Activated gamma-delta T cell treated with Interleukin-2 at 50 U/mL for 16 hours (primary cell): Measurements from ENCODE around the gene POC1A.

Experiments
- DNase-seq: peaks from one replicate; pipeline ENCODE4 v3.0.0-alpha.2; 2020

The POC1A gene

DNA sequence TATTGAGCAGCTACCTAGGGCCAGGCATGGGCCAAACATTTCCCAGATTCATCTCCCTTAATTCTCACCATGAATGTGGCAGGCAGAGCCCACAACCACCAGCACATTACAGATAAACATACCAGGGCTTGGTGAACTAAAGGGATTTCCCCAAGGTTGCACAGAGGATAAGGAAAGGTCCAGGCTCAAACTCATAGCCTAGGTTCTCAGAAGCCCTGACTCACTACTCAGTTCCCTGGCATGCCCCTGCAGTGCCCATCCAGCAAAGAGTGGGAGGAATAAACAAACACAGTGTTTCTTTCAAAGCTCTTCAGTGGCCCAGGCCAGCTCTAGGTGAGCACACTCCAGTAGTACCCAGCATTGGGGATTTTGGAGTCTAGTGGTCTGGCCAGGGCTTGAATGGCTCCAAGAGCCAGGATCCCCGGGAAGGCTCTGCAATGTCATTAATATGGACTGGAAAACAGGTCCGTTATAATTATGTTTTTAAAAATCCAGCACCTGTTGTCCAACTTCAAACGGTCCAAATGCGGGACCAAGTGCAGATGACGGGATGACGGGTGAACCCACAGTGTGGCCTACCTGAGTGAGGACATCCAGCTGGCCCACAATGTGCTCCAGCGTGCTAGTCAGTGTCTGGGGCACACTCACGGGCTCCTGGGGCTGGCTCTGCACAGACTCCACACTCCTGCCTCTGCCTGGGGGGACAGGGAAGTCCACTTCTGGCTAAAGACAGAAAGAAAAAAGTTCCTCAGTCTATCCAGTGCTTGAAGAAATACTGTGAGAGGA, 58.0 kb downstream of the POC1A start:
- DNase-seq, result no peak

DNA sequence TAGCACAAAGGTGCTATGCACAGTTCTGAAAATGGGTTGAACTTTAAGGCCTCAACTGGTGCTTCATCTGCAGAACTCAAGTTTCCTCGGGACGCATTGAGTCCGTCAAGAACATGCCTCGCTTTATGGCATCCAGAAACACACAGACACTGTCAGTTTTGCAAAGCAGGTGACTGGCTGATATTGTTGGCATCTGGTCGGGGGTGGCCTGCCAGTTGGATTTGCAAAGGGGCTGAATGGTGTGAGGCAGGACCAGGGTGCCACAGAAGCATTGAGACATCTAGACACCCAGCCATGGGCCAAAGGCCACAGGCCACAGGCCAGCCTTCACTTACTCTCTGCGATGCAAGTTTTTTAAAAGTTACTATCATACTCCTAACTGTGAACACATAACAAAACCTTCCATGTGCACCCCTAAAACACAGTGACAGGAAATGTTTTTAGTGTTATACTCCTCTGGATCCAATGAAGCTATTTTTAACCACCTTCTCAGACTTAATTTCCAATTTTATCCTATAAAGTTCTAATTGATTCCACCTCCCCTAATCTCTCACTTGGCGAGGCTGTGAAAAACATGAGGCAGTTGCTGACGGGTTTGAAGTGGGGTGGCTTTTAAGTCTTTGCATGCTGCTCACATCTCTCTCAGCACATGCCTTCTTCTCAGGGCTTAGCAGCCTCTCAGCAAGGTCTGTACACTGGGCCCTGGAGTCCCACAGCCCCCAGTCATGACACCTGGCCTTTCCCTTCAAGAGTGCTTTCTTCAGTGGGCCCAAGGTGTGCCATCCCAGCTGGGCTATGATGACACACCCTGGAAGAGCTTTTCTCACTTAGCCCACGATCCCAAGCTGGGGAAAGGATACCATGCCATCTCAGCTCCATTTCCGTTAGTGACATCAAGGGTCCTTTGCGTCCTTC, 59.4 kb downstream of the POC1A start:
- no peak for DNase-seq

DNA sequence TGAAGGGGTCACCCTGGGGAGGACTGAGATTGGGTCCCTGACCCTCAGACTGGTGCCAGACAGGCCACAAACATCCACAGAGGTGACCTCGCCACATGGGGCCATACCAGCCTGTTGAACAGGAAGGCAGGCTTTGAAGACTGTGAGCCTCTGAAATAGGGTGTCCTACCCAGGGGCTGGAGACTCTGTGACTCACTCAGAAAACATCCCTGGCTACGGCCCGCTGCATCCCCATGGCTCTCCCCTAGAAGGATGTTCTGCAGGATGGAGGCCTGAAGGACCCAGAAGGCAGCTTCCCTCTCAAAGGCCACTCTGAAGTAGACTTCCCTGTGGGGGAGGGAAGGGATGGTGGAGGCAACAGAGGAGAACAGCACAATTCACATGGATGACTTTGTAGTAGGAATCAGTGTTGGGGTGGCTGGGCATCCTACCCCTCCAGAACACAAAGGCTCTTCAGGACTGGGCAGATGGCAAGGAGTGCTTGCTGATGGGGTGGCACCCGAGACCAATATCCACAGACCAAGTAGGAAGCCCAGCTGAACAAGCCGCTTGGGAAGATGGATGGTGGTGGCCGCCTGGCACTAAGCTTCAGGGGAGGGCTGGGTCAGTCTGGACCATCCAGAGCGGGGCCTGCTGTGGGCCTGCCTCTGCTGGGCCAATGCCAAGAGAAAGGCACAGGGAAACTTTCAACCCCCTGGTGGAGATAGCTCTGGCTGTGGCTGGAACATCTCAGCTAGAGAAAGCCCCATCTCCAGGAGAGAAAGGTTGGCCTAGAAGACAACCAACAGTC, 60.3 kb downstream of the POC1A start:
- DNase-seq, result no peak

DNA sequence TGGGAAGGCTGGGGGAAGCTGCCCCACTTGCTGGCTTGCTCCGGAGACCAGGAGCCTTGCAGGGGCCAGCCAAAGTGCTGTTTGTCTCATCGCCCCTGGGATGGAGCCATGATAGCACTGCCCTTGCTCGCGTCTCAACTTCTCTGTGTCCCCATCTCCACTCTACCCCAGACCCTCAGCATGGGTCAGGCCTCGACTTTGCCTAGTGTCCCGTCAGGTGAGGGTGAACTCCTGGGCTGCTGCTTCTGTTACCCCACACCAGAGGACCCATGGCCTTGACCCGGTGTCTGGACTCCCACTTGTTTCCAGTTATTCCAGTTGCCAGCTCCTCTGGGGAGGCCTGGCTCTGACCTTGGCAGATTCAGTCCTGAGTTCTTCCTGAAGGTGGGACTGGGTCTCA, 61.3 kb downstream of the POC1A start:
- DNase-seq, result no peak

DNA sequence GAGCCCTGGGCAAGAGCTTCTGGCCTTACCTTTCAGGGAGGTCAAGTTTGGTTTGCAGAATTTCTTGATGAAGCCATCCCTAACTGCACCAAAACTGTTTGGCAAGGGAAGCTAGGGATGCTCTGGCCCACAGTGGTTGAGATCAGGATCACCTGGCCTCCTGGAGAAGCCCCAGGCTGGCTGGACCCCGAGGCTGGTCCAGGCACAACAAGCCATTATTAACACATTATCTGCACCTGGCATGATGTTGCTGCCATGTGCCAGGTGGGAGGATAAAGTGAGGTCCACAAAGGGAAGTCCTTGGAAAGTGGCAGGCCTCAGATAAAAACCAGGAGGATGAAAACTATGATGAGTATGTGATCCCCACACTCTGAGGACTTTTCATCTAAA, 62.0 kb downstream of the POC1A start:
- no peak for DNase-seq

DNA sequence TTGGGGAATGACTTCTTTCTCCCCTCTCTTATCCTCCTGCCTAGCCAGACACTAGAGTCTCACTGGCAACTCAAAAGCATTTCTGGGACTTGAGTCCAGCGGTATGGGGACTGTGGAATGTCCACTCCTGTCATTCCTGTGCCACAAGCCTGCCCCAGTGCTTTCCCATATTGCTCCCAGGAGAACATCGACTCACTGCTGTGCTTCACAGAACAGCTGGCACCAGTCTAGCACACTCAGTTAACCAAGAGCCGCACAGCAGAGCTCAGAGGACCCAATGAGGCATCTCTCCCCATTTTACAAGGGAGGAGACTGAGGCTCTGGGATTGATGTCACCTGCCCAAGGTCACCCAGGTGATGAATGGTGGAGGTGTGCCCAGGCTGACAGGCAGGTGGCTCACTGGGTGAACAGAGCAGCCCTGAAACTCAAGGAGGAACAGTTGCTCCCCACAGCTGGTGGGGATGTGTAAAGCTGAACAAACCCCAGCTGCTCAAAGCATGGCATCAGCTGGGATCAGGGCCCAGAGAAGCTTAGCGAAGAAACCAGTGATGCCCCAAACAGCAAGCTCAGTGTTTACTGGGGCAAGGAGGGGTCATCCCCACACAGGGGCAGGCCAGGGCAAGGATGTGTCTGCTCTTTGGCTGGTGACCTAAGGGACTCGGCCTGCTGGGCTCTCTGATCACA, 62.5 kb downstream of the POC1A start:
- DNase-seq, result no peak

DNA sequence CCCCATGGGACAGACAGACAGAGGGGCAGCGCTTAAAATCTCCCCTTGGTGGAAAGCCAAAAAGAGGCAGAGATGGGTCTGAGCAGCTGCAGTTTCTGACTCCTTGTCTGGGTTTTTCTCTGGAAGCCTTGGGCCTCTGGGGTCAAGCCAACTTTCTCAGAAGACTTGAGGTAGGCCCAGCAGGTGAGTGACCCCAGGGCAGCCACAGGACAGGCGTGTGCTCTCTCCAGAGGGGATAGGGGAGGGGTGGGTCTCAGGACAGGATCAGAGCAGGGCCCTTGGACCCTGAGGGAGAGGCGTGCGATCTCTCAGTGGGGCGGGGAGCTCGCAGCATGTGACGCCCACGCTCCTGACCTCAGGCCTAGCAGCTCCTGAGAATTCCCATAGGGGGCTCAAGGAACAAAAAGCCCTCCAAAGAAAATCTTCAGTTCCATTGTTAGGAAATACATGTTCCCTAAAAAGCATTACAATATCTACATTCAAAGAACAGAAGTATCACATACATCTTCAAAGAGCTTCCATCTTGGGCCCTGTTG, 63.2 kb downstream of the POC1A start:
- DNase-seq, result no peak

DNA sequence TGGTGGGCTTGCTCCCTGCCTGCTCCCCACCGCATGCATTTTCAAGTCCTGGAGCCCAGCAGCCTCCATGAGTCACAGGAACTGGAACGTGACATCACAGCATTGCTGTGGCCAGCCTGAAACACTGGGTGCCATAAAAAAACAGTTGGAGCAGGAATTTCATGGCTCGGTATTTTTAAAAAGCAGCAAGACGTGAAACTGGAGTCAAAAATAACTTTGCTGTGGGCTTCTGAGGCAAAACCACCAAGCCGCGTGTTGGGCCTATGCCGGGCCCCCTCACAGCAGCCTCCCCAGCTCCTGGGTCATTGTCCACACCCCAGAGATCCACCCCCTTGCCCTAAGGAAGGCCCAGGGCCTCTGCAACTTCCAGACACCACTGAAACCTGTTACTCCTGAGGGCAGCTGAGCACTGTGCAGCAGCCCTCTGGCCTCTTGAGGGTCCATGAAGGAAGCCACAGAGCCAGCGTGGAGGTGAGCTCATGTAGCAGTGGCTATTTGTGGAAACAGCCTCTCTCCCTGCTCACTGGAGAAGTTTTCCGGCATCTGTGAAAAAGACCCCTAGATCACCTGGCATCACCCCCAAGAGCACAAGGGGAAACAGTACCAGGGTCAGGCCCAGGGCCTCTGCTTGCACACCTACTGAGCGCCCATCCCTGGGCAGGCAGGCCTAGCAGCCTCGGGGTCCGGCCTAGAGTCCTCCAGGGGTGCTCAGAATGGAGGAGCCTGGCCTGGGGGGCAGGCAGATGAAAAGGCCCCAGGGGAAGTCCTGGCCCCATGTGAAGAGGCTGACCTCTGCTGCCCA, 63.9 kb downstream of the POC1A start:
- no peak for DNase-seq

DNA sequence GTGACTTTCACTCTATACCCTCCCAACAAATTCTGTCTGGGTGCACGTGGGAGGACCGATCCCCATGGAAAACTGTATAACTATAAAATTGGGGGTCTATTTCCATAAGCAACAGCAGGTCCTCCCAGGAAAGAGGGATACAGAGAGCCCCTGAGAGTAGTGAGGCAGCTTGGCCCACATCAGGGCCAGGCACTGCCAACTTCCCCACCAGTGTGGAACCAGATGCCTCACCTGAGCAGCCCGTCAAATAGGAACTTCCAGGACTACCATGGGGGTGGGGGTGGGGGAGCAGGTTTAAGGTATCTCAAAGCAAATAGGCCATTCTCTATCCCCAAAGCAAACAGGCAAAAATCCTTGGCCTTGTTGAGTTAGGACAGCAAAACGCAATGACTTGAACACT, 64.5 kb downstream of the POC1A start:
- DNase-seq, result no peak

DNA sequence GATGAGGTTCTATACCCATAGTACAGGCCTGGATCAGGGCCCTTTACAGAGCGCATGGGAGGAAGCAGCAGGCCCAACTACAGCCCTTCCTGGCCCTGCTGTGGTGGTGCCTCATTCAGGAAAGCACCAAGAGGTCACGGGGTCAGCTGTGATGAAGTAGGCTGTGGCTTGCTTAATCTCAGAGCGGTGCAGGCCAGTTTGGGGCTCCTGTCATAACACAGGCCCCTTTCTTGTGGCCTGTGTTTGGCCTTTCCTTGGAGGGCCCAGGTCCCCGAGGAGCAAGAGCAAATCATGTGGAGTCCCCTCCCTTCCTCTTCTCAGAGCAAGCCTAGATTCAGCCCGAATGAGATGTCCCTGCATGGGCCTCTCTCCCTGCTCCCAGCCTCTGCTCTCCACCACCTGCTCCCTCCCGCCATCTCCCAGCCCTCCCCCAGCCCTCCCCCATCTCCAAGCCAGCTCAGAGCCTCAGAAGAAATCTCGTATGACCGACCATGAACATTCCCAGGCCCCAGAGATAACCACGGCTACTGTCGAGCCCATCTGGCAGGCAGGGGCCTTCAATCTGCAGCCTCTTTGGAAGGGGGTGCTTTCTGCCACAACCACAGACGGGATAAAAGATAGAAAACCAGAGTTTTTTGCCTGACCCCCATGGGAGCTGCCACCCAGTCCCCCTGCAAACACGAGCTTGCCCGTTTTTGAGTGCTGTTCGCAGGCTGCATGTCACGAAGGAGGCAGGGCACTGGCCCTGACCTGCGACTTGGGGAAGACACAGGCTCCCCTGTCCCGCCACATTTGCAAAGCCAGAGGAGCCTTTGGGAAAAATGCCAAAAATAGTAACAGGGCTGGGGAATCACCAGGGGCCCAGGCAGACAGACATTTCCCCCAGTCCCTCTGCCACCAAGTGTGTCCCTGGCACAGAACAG, 65.5 kb downstream of the POC1A start:
- DNase-seq, result no peak

DNA sequence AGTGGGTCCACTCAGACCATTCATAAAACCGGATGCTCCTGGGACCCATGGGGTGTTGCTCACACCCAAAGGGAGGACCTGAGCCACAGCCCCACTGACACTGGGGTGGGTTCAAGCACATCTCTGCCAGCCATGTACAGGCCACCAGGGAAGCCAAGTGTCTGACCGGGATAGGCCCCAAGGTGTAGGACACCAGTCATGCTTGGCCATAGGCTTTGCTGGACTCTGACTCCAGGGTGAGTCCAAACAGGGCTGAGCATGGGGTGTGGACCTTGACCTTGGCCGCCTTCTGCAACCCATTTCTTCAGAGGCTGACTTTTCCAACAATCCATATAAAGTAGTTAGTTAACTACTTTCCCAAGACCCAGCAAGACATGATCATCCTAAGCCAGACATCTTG, 66.5 kb downstream of the POC1A start:
- no peak for DNase-seq

DNA sequence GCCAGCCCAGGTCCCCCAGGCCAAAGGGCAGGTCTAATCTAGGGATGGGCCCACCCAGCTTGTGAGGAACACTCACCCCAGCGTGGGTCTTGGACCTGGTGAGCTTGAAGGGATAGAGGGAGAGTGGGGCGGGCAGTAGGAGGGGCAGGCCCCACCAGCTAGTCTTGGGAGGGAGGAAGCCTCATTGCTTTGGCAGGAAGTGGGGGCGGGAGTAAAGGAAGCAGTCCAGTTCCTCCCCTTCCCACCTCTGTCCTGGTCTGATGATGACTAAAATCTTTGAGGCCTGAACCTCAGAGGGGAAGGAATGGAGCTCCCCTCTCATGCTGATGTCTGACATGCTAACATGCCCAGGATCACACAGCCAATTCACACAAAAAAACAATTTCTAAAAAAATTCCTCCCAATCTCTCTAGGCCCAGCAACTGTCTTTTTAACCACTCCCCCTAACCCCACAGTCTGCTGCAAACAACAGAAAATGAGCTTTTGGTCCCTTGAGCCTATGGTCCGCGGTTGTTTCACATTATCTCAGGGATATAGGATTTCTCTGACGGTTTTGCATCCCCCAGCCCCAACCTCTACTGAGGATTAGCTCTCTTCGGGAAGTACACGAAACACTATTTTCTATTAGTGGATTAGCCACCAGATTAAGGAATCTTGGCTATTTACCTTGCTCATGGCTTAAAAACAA, 67.1 kb downstream of the POC1A start:
- DNase-seq, result no peak

DNA sequence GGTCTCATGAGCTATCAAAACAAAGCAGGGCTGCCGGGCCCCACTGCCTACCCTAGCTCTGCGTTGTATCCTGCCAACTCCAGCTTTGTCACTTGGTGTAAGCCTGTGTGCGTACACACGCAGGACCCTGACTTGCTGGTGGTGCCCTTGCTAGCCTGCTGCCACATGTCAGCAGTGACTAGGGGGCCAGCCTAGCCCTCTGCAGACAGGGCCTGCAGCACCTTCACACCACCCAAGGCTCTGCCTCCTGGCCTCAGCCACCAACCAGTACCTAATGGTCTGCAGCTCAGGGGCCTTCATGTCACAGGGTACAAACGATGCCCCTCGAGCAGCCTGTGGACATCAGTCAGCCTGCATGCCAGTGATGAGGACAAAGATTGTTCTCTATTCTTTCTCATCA, 67.8 kb downstream of the POC1A start:
- DNase-seq, result no peak

DNA sequence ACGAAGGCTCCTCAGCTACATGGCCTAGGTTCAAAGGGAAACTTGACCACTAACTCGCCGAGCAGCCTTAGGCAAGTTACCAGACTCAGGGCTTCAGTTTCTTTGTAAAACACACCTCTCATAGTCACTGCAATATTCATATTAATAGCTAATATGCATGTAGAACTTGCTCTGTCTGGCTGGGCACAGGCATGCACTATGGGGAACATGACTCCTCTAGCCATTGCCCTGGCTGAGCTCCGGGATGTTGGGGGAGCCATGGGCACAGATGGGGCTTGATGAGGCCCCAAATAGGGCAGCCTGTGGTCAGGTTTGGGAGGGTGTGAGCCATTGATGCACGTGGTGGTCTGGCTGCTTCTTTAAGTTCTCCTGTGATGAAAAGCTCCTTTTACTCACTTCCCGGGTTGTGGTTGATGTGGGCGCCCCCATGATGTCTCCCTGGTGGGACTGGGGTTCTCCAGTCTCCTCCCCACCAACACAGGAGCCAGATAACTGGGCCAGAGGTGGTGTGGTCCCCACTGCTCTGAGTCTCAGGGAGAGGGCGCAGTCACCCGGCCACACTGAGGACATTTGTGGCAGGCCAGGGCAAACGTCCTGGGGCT, 68.4 kb downstream of the POC1A start:
- DNase-seq, result peak; percentile 15

DNA sequence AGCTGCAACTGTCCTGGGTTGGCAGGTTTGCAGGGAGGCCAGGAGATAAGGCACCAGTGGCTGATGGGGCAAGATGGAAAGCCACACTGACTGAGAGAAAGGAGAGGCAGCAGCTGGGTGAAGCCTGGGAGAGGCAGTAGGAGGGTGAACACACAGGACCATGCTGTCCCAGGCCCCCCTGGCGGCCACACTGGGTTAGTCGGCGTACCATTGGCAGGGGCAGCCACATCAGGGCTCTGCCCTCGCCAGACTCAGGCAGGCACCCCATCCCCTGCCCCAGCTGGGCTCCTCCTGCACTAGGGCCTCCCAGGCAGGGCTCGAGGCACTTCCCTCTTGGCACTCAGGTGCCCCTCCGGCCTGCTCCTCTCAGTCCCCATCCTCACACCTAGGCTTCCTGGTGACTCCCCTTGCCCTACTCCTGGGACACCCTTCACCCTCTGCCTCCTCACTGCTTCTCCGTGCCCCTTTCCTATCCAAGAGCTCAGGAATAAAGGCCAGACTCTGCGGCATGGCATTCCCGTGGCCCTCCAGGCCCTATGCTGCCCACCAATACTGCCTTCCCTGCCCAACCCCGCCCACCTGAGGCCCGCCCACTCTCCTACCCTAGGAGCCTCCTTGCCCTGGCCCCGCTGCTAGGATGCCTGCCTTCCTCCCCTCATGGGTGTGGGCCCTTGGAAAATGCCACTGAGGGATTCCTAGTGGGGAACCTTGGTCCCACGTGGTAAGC, 69.1 kb downstream of the POC1A start:
- no peak for DNase-seq

DNA sequence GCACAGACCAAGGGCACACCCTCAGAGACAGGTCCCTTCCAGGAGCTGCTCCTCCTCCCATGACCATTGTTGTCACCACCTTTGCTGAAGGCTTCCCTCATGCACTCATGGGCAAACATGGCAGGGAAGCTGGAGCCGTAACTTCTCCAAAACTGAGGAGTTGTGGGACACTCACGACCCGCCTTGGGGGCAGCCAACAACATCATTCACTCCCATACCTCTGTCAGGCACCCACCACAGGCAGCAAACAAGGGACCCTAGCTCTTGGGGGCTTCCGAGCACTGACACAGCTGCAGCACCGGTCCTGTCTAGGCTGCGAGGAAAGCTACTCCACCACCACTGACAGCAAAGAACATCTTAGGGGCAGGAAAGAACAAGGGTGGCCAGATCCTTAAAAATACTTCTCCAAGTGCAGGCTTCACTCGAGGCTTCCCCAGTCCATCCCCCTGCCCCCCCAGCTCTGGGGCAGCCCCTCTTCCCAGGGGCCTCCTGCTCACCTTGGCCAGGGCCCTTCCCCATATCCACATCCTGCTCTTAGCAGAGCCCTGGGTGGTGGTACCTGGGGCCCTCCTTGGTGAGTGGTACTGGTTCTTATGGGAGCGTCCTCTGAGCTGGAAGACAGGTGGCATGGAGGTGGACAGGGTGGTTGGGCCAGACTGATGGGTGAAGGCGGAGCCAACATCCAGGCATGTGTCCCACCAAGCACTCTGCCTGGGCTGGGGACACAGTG, 69.8 kb downstream of the POC1A start:
- DNase-seq, result no peak

DNA sequence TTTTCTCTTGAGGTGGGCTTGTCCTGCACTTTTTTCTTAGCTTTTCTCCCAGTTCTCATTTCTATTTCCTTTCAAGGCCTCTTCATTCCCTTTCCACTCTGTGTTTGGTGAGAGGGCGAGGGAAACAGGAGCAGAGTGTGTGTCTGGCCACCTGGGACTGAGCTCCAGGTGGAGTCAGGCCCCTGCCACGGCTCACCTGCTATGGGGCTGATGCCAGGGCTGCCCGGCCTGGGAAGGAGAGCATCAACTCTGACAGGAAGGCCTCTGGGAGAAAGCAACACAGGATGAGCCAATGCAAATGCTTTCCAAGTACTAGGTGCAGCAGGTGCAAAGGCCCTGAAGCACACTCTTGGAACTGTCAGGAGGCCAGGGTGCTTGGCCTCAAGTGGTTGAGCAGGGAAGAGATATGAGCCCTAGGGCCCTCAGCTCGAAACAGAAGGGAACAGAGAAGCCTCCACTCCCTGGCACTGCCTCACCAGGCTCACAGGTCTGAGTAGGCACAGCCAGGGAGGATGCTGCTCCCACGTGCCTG, 70.6 kb downstream of the POC1A start:
- DNase-seq, result no peak

DNA sequence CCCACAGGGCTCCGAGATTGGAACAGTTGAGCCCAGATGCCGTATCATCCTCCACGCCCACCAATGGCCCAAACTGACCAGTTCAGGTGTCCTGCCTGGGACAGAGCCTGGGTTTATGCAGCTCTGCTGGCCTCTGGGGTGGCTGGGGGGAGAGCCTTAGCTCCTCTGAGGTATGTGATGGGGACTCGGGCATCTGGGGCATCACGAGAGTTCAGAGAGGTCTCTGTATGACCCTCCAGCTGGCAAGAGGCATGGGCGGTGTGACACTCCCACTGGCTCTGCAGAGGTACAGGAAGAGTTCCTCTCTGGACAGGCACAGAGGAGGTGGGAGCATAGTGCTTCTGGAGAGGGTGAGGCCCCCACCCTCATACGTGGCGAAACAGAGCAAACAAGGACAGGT, 71.3 kb downstream of the POC1A start:
- DNase-seq, result no peak
